HS-27A (cell line): Measurements from ENCODE around the gene LZTS2.

Experiments
- DNase-seq: peaks from one replicate; pipeline ENCODE4 v3.0.0-alpha.2; 2012; ENCODE audit warnings: low read depth, missing footprints

LZTS2 gene

DNA sequence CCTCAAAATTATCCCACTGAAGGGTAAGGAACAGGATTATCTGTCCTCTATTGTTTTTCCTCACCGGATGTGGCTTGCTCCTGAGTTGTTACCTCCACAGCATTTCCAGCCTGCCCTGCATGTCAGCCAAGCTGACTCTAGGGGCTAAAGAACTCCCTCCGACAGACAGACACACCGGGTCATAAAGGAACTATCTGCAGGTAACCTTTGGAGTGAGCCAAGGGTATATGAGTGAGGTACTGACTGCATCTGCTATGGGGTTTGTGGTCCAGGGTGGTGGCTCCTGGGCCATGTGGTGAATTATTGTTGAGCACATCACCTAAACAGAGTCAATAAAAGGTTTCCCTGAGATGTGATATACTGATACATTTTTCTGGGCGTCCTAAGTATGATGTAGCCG is 55.3 kb downstream of the LZTS2 start:
- no peak for DNase-seq

GRCh38 chr10:101055411-101055810 is 55.8 kb downstream of the LZTS2 start:
- no peak for DNase-seq

DNA sequence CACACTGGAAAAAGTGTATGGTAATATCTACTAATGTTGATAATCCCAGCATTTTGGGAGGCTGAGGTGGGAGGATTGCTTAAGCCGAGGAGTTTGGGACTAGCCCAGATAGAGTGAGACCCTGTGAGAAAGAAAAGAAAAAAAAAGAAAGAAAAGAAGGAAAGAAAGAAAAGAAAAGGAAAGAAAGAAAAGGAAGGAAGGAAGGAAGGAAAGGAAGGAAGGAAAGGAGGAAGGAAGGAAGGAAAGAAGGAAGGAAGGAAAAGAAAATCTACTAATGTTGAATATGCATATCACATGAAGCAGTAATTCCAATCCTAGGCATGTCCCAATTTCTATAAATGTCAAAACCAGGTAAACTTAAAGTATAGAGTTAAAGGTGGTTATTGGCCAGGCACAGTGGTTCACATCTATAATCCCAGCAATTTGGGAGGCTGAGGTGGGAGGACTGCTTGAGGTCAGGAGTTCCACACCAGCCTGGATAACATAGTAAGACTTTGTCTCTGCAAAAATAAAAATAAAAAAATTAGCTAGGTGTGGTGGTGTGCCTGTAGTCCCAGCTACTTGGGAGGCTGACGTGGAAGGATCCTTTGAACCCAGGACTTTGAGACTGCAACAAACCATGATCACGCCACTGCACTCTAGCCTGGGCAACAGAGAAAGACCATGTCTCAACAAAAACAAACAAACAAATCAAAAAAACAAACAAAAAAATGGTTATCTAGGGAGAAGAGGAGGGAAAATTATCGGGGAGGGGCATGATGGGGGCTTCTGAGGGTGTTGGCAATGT is 57.0 kb downstream of the LZTS2 start:
- DNase-seq: no peak
